ENCODE results near the gene DYNC1LI1.

DYNC1LI1 gene

GRCh38 chr3:32511005-32511404 lies 59.7 kb downstream of the DYNC1LI1 start:
- no peaks in the 10 kb centered on the region for H3K4me1 ChIP-seq (ENCODE audit: control insufficient read depth, insufficient read depth, low read length, poor library complexity, severe bottlenecking)
- no peak for DNase-seq
- no peaks in the 10 kb centered on the region for H3K27me3 ChIP-seq (replicated peaks; ENCODE audit: control insufficient read depth, insufficient read depth, low read length, poor library complexity, severe bottlenecking)

GRCh38 chr3:32510075-32510724 lies 60.5 kb downstream of the DYNC1LI1 start:
- H3K9me3 ChIP-seq (ENCODE audit: control insufficient read depth, low read length): no peaks in the 10 kb centered on the region
- no peaks in the 10 kb centered on the region for H3K27me3 ChIP-seq (replicated peaks; ENCODE audit: control insufficient read depth, insufficient read depth, low read length, poor library complexity, severe bottlenecking)
- DNase-seq: peak; percentile 28 to 41 (median 30)
- no peaks in the 10 kb centered on the region for H3K4me1 ChIP-seq (ENCODE audit: control insufficient read depth, insufficient read depth, low read length, poor library complexity, severe bottlenecking)
- H3K27ac ChIP-seq (ENCODE audit: insufficient read depth, low read length, poor library complexity, severe bottlenecking): no peak overlapping the region
- H3K36me3 ChIP-seq (ENCODE audit: control insufficient read depth, insufficient read depth, low read length): no peaks in the 10 kb centered on the region
- H3K4me3 ChIP-seq (ENCODE audit: insufficient read depth, low read depth, low read length, poor library complexity, severe bottlenecking): no peak overlapping the region

More at GRCh38 chr3:32511005-32511404, 59.7 kb downstream of the DYNC1LI1 start:
- no peaks in the 10 kb centered on the region for H3K36me3 ChIP-seq (ENCODE audit: control insufficient read depth, insufficient read depth, low read length)
- no peaks in the 10 kb centered on the region for H3K9me3 ChIP-seq (ENCODE audit: control insufficient read depth, low read length)
- H3K27ac ChIP-seq (ENCODE audit: insufficient read depth, low read length, poor library complexity, severe bottlenecking): no peak overlapping the region
- H3K4me3 ChIP-seq (ENCODE audit: insufficient read depth, low read depth, low read length, poor library complexity, severe bottlenecking): no peak overlapping the region

- no peak overlapping the region for H3K27ac ChIP-seq (ENCODE audit: insufficient read depth, low read length, poor library complexity, severe bottlenecking)
- no peak overlapping the region for H3K4me3 ChIP-seq (ENCODE audit: insufficient read depth, low read depth, low read length, poor library complexity, severe bottlenecking)
- no peak for DNase-seq
- no peaks in the 10 kb centered on the region for H3K36me3 ChIP-seq (ENCODE audit: control insufficient read depth, insufficient read depth, low read length)
- no peaks in the 10 kb centered on the region for H3K9me3 ChIP-seq (ENCODE audit: control insufficient read depth, low read length)
- no peaks in the 10 kb centered on the region for H3K27me3 ChIP-seq (replicated peaks; ENCODE audit: control insufficient read depth, insufficient read depth, low read length, poor library complexity, severe bottlenecking)
- no peaks in the 10 kb centered on the region for H3K4me1 ChIP-seq (ENCODE audit: control insufficient read depth, insufficient read depth, low read length, poor library complexity, severe bottlenecking)
Observed at GRCh38 chr3:32508711-32509110, 61.9 kb downstream of the DYNC1LI1 start.

- Histone ChIP-seq H3K4me1 (ENCODE audit: control insufficient read depth, insufficient read depth, low read length, poor library complexity, severe bottlenecking) (no peaks in the 10 kb centered on the region), H3K36me3 (ENCODE audit: control insufficient read depth, insufficient read depth, low read length) (no peaks in the 10 kb centered on the region), H3K27ac (ENCODE audit: insufficient read depth, low read length, poor library complexity, severe bottlenecking) (no peak overlapping the region), H3K27me3 (replicated peaks; ENCODE audit: control insufficient read depth, insufficient read depth, low read length, poor library complexity, severe bottlenecking) (no peaks in the 10 kb centered on the region), H3K9me3 (ENCODE audit: control insufficient read depth, low read length) (no peaks in the 10 kb centered on the region), H3K4me3 (ENCODE audit: insufficient read depth, low read depth, low read length, poor library complexity, severe bottlenecking) (no peak overlapping the region)
- no peak for DNase-seq
Observed at GRCh38 chr3:32506466-32506865, 64.2 kb downstream of the DYNC1LI1 start.

GRCh38 chr3:32502946-32503286 lies 67.7 kb downstream of the DYNC1LI1 start:
- Histone ChIP-seq H3K27ac (ENCODE audit: insufficient read depth, low read length, poor library complexity, severe bottlenecking) (peak overlapping the region; percentile 96), H3K4me1 (ENCODE audit: control insufficient read depth, insufficient read depth, low read length, poor library complexity, severe bottlenecking) (peaks cover 3% of the 10 kb centered on the region), H3K4me3 (ENCODE audit: insufficient read depth, low read depth, low read length, poor library complexity, severe bottlenecking) (peak overlapping the region; percentile 96), H3K36me3 (ENCODE audit: control insufficient read depth, insufficient read depth, low read length) (no peaks in the 10 kb centered on the region), H3K27me3 (replicated peaks; ENCODE audit: control insufficient read depth, insufficient read depth, low read length, poor library complexity, severe bottlenecking) (no peaks in the 10 kb centered on the region), H3K9me3 (ENCODE audit: control insufficient read depth, low read length) (no peaks in the 10 kb centered on the region)
- DNase-seq: no peak

GRCh38 chr3:32502118-32502945 lies 68.3 kb downstream of the DYNC1LI1 start, which contains the start of gene CMTM6:
Gene CMTM6, minus strand, starts transcription at chr3:32502852. Its CDS starts 107 bp downstream, at chr3:32502745.
- Histone ChIP-seq H3K4me3 (ENCODE audit: insufficient read depth, low read depth, low read length, poor library complexity, severe bottlenecking) (peak within 1 kb of the TSS; percentile 96), H3K4me1 (ENCODE audit: control insufficient read depth, insufficient read depth, low read length, poor library complexity, severe bottlenecking) (peaks cover 3% of the 10 kb centered on the region), H3K27ac (ENCODE audit: insufficient read depth, low read length, poor library complexity, severe bottlenecking) (peak within 1 kb of the TSS; percentile 96), H3K27me3 (replicated peaks; ENCODE audit: control insufficient read depth, insufficient read depth, low read length, poor library complexity, severe bottlenecking) (no peaks in the 10 kb centered on the region), H3K36me3 (ENCODE audit: control insufficient read depth, insufficient read depth, low read length) (no peaks in the 10 kb centered on the region), H3K9me3 (ENCODE audit: control insufficient read depth, low read length) (no peaks in the 10 kb centered on the region)
- peak; percentile 65 to 74 (median 65) for DNase-seq

- Histone ChIP-seq H3K4me1 (ENCODE audit: control insufficient read depth, insufficient read depth, low read length, poor library complexity, severe bottlenecking) (peaks cover 3% of the 10 kb centered on the region), H3K27me3 (replicated peaks; ENCODE audit: control insufficient read depth, insufficient read depth, low read length, poor library complexity, severe bottlenecking) (no peaks in the 10 kb centered on the region), H3K4me3 (ENCODE audit: insufficient read depth, low read depth, low read length, poor library complexity, severe bottlenecking) (peak overlapping the region; percentile 96), H3K36me3 (ENCODE audit: control insufficient read depth, insufficient read depth, low read length) (no peaks in the 10 kb centered on the region), H3K27ac (ENCODE audit: insufficient read depth, low read length, poor library complexity, severe bottlenecking) (peak overlapping the region; percentile 96), H3K9me3 (ENCODE audit: control insufficient read depth, low read length) (no peaks in the 10 kb centered on the region)
- no peak for DNase-seq
Observed at GRCh38 chr3:32501783-32502117, 68.9 kb downstream of the DYNC1LI1 start.

- H3K9me3 ChIP-seq (ENCODE audit: control insufficient read depth, low read length): no peaks in the 10 kb centered on the region
- DNase-seq: no peak
- peak overlapping the region; percentile 96 for H3K27ac ChIP-seq (ENCODE audit: insufficient read depth, low read length, poor library complexity, severe bottlenecking)
- peaks cover 3% of the 10 kb centered on the region for H3K4me1 ChIP-seq (ENCODE audit: control insufficient read depth, insufficient read depth, low read length, poor library complexity, severe bottlenecking)
- no peaks in the 10 kb centered on the region for H3K27me3 ChIP-seq (replicated peaks; ENCODE audit: control insufficient read depth, insufficient read depth, low read length, poor library complexity, severe bottlenecking)
- no peaks in the 10 kb centered on the region for H3K36me3 ChIP-seq (ENCODE audit: control insufficient read depth, insufficient read depth, low read length)
- peak overlapping the region; percentile 96 for H3K4me3 ChIP-seq (ENCODE audit: insufficient read depth, low read depth, low read length, poor library complexity, severe bottlenecking)
Observed at GRCh38 chr3:32500880-32501782, 69.5 kb downstream of the DYNC1LI1 start.

GRCh38 chr3:32500231-32500630 lies 70.4 kb downstream of the DYNC1LI1 start:
- Histone ChIP-seq H3K4me1 (ENCODE audit: control insufficient read depth, insufficient read depth, low read length, poor library complexity, severe bottlenecking) (peaks cover 3% of the 10 kb centered on the region), H3K27ac (ENCODE audit: insufficient read depth, low read length, poor library complexity, severe bottlenecking) (no peak overlapping the region), H3K27me3 (replicated peaks; ENCODE audit: control insufficient read depth, insufficient read depth, low read length, poor library complexity, severe bottlenecking) (no peaks in the 10 kb centered on the region), H3K4me3 (ENCODE audit: insufficient read depth, low read depth, low read length, poor library complexity, severe bottlenecking) (no peak overlapping the region), H3K36me3 (ENCODE audit: control insufficient read depth, insufficient read depth, low read length) (no peaks in the 10 kb centered on the region), H3K9me3 (ENCODE audit: control insufficient read depth, low read length) (no peaks in the 10 kb centered on the region)
- no peak for DNase-seq

Measured in effector memory CD4-positive, alpha-beta T cell (primary cell).